OCI-LY1 (cell line): Measurements from ENCODE around the gene FRMD1.

Experiments
- H2AFZ ChIP-seq: fragments of 200-600 bp; sonication (generic), shearing (Covaris generic); 2 replicates; pipeline ENCODE4 v1.6.0; 2014; ENCODE audit warnings: antibody characterized with exemption, mild to moderate bottlenecking, low read length
- H3F3A ChIP-seq: fragments of 200-600 bp; sonication (generic), shearing (Covaris generic); 2 replicates; pipeline ENCODE4 v1.6.0; 2014; ENCODE audit warnings: mild to moderate bottlenecking, antibody characterized with exemption, low read length, moderate library complexity; ENCODE audit not compliant: insufficient read depth
- H3K27ac ChIP-seq: fragments of 200-600 bp; sonication (generic); 2 replicates; pipeline ENCODE4 v1.5.1; 2014; ENCODE audit warnings: low read length, mixed run types, mild to moderate bottlenecking, low read depth; ENCODE audit not compliant: poor library complexity, severe bottlenecking
- H3K27me3 ChIP-seq: fragments of 200-600 bp; sonication (generic); 2 replicates; pipeline ENCODE4 v1.6.0; 2014; ENCODE audit warnings: antibody characterized with exemption, mild to moderate bottlenecking, low read length, moderate library complexity; ENCODE audit not compliant: insufficient read depth
- H3K36me3 ChIP-seq: fragments of 200-600 bp; sonication (generic); 2 replicates; pipeline ENCODE4 v1.6.1; 2014; ENCODE audit warnings: mild to moderate bottlenecking, antibody characterized with exemption, low read length, moderate library complexity, mixed read lengths; ENCODE audit not compliant: insufficient read depth
- H3K4me1 ChIP-seq: fragments of 200-600 bp; sonication (generic); 2 replicates; pipeline ENCODE4 v1.5.1; 2014; ENCODE audit warnings: mild to moderate bottlenecking, low read length, moderate library complexity; ENCODE audit not compliant: insufficient read depth, severe bottlenecking
- H3K4me2 ChIP-seq: fragments of 200-600 bp; sonication (generic), shearing (Covaris generic); 2 replicates; pipeline ENCODE4 v1.6.1; 2014; ENCODE audit warnings: low read length
- H3K4me3 ChIP-seq: fragments of 200-600 bp; sonication (generic); 2 replicates; pipeline ENCODE4 v1.5.1; 2014; ENCODE audit warnings: low read length, low read depth, mild to moderate bottlenecking, mixed read lengths; ENCODE audit not compliant: poor library complexity, severe bottlenecking
- H3K79me2 ChIP-seq: fragments of 200-600 bp; shearing (Covaris generic); 2 replicates; pipeline ENCODE4 v1.6.1; 2016; ENCODE audit warnings: mixed run types, low read length, mixed read lengths; ENCODE audit not compliant: insufficient read depth
- H3K9ac ChIP-seq: fragments of 200-600 bp; sonication (generic), shearing (Covaris generic); 2 replicates; pipeline ENCODE4 v1.6.1; 2014; ENCODE audit warnings: mild to moderate bottlenecking, low read length, mixed read lengths
- H3K9me2 ChIP-seq: fragments of 200-600 bp; sonication (generic), shearing (Covaris generic); 2 replicates; pipeline ENCODE4 v1.6.1; 2014; ENCODE audit warnings: low read depth, mild to moderate bottlenecking, low read length, mixed read lengths
- H3K9me3 ChIP-seq: fragments of 200-600 bp; shearing (Covaris generic); 2 replicates; pipeline ENCODE4 v1.6.1; 2014; ENCODE audit warnings: low read length, mixed read lengths
- H4K20me1 ChIP-seq: fragments of 200-600 bp; sonication (generic), shearing (Covaris generic); 2 replicates; pipeline ENCODE4 v1.6.0; 2016; ENCODE audit warnings: mild to moderate bottlenecking, low read length; ENCODE audit not compliant: insufficient read depth
- CTCF ChIP-seq: fragments of 200-600 bp; sonication (generic), shearing (Covaris generic); IDR thresholded peaks from 2 replicates; pipeline ENCODE4 v1.5.1; 2017; ENCODE audit warnings: mild to moderate bottlenecking, antibody characterized with exemption, low read length, moderate library complexity, mixed read lengths
- EZH2 ChIP-seq: fragments of 200-600 bp; sonication (generic), shearing (Covaris generic); IDR thresholded peaks from 2 replicates; pipeline ENCODE4 v1.8.0; 2017; ENCODE audit warnings: borderline replicate concordance, mixed run types, mild to moderate bottlenecking, antibody characterized with exemption, low read length, moderate library complexity, mixed read lengths

The FRMD1 gene

GRCh38 chr6:168099201-168100010 lies 20.4 kb upstream of the FRMD1 start:
- H2AFZ ChIP-seq = no peak overlapping the region
- H3K79me2 ChIP-seq = no peaks in the 10 kb centered on the region
- no peaks in the 10 kb centered on the region for H3K4me1 ChIP-seq
- no peak overlapping the region for H3K27ac ChIP-seq
- no peaks in the 10 kb centered on the region for H3K36me3 ChIP-seq
- no peak overlapping the region for H3K9ac ChIP-seq
- H3K27me3 ChIP-seq = peaks cover 4% of the 10 kb centered on the region
- no peaks in the 10 kb centered on the region for H3K9me2 ChIP-seq
- no peaks in the 10 kb centered on the region for H3F3A ChIP-seq
- no peak overlapping the region for H3K4me3 ChIP-seq
- H3K9me3 ChIP-seq = no peaks in the 10 kb centered on the region
- TF ChIP-seq EZH2 = no peak
- no peak for TF ChIP-seq CTCF
- H3K4me2 ChIP-seq = no peak overlapping the region
- H4K20me1 ChIP-seq = no peaks in the 10 kb centered on the region

- no peaks in the 10 kb centered on the region for H3K79me2 ChIP-seq
- TF ChIP-seq CTCF (no peak), EZH2 (no peak)
- no peaks in the 10 kb centered on the region for H3K9me2 ChIP-seq
- H3K9me3 ChIP-seq = no peaks in the 10 kb centered on the region
- no peak overlapping the region for H2AFZ ChIP-seq
- no peak overlapping the region for H3K4me2 ChIP-seq
- no peak overlapping the region for H3K4me3 ChIP-seq
- no peak overlapping the region for H3K27ac ChIP-seq
- no peaks in the 10 kb centered on the region for H3K4me1 ChIP-seq
- H3F3A ChIP-seq = no peaks in the 10 kb centered on the region
- H3K27me3 ChIP-seq = peaks cover 4% of the 10 kb centered on the region
- no peaks in the 10 kb centered on the region for H4K20me1 ChIP-seq
- no peak overlapping the region for H3K9ac ChIP-seq
- no peaks in the 10 kb centered on the region for H3K36me3 ChIP-seq
These were observed 19.4 kb upstream of the FRMD1 start for GRCh38 chr6:168098431-168098861.

GRCh38 chr6:168097621-168098430 lies 18.8 kb upstream of the FRMD1 start:
- H3K36me3 ChIP-seq = no peaks in the 10 kb centered on the region
- no peaks in the 10 kb centered on the region for H3K4me1 ChIP-seq
- H3K27ac ChIP-seq = no peak overlapping the region
- H2AFZ ChIP-seq = no peak overlapping the region
- no peak overlapping the region for H3K4me2 ChIP-seq
- H3K9me2 ChIP-seq = no peaks in the 10 kb centered on the region
- H3K79me2 ChIP-seq = no peaks in the 10 kb centered on the region
- no peaks in the 10 kb centered on the region for H3F3A ChIP-seq
- H3K9ac ChIP-seq = no peak overlapping the region
- TF ChIP-seq EZH2 (no peak), CTCF (no peak)
- H3K9me3 ChIP-seq = no peaks in the 10 kb centered on the region
- no peaks in the 10 kb centered on the region for H4K20me1 ChIP-seq
- H3K4me3 ChIP-seq = no peak overlapping the region
- H3K27me3 ChIP-seq = peaks cover 4% of the 10 kb centered on the region
